ENCODE measurements around the gene RBM47.
"Not testable (repeated sequence)": the region's sequence is repeated elsewhere in the genome, so short reads cannot be mapped to it uniquely, and the experiment has no call there.

The RBM47 gene

DNA sequence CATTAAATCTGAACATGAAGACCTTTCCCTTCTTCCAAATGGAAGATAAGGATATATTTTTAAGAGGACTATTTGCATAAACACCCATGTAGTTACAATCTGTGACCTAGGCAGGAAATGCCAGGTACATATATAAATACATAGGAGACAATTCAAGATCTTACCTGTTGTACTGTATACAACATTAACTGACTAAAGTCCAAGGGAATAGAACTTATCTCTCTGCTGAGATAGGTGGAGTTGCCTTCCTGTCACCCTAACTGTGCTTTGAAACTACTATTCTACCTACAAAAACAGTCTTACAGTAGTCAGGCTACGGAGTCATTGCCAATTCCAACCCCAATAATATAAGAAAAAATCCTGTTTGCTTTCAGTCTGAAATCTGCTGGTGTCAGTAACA, 188.2 kb downstream of the RBM47 start:
- Mint-ChIP-seq H3K9me3 (peaks cover 4% of the 10 kb centered on the region), H3K27ac (no peak overlapping the region), H3K36me3 (ENCODE audit: low read depth) (peaks cover 16% of the 10 kb centered on the region), H3K4me1 (ENCODE audit: low read depth) (peaks cover 28% of the 10 kb centered on the region), H3K27me3 (ENCODE audit: low read depth) (no peaks in the 10 kb centered on the region), H3K4me3 (no peak overlapping the region)

DNA sequence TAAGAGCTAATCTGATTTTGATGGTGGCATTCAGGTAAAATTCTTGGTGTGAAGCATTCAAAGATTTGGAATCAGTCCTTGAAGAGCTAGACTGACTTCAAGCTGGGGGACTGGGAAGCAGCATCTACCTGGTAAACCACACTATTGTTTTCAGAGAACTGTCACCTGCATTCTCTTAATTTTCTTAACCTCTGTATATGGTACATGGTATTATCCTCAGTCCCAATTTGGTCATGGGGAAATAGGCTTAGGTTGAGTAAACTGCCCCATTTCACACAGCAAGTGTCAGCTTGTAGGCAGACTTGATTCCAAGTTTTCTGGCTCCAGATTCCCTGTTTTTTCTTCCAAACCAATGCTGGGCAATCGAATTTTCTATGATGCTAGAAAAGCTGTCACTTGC, 190.1 kb downstream of the RBM47 start:
- Mint-ChIP-seq H3K27me3 (ENCODE audit: low read depth) (no peaks in the 10 kb centered on the region), H3K9me3 (peaks cover 6% of the 10 kb centered on the region), H3K36me3 (ENCODE audit: low read depth) (peaks cover 20% of the 10 kb centered on the region), H3K27ac (no peak overlapping the region), H3K4me1 (ENCODE audit: low read depth) (peaks cover 35% of the 10 kb centered on the region), H3K4me3 (no peak overlapping the region)

DNA sequence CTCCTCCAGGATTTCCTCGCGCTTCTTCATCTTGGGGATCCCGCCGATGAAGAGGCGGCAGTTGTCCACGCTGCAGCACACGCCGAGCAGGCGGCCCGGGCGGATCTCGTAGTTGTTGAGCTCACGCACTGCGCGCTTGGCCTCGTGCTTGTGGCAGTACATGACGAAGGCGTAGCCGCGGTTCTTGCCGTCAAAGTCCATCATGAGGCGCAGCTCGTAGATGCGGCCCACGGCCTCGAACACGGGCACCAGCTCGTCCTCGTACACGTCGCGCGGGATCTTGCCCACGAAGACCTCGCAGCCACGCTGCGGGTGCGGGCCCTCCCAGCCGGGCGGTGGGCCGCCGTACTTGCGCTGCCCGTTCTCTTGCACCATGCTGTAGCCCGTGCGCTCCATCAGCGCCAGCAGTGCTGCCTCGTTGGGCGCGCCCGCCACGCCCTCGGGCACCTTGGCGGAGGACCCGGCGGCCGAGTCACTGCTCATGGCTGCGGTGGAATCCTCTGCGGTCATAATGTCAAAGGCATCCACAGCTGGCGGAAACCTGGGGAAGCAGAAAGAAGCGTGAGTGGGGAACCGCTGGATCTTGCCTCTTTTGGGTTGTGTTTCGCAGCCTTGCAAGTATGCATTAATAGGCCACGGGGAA, 191.2 kb downstream of the RBM47 start:
- H3K27me3 Mint-ChIP-seq (ENCODE audit: low read depth), result no peaks in the 10 kb centered on the region
- H3K4me3 Mint-ChIP-seq, result no peak overlapping the region
- H3K9me3 Mint-ChIP-seq, result peaks cover 11% of the 10 kb centered on the region
- peaks cover 24% of the 10 kb centered on the region for H3K36me3 Mint-ChIP-seq (ENCODE audit: low read depth)
- peaks cover 44% of the 10 kb centered on the region for H3K4me1 Mint-ChIP-seq (ENCODE audit: low read depth)
- peak overlapping the region; percentile 31 for H3K27ac Mint-ChIP-seq

DNA sequence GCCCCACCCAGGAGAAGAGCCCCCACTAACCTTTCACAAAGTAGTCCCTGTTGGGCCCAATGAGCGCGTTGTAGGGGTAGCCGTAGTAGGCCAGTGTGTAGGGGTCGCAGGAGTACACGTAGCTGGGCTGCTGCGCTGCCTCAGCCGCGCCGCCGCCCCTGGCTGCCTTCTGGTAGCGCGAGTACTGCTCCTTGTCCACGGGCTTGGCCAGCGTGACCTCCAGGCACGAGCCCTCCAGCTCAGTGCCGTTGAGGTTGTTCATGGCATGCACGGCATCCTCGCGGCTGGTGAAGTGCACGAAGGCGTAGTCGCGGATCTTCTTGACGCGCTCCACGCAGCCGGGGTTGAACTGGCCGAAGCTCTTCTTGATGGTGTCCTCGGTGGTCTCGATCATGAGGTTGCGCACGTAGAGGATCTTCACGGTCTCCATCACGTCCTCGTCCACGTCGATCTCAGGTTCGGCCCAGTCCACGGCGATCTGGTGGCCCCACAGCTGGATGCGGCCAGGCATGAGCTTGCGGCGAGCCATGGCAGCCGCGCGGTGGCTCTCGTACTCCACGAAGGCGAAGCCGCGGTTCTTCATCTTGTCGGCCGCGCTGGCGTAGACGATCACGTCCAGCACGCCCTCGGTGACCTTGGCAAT, 191.8 kb downstream of the RBM47 start:
- Mint-ChIP-seq H3K27me3 (ENCODE audit: low read depth) (no peaks in the 10 kb centered on the region), H3K4me1 (ENCODE audit: low read depth) (peaks cover 46% of the 10 kb centered on the region), H3K9me3 (peaks cover 11% of the 10 kb centered on the region), H3K27ac (no peak overlapping the region), H3K4me3 (no peak overlapping the region), H3K36me3 (ENCODE audit: low read depth) (peaks cover 26% of the 10 kb centered on the region)

DNA sequence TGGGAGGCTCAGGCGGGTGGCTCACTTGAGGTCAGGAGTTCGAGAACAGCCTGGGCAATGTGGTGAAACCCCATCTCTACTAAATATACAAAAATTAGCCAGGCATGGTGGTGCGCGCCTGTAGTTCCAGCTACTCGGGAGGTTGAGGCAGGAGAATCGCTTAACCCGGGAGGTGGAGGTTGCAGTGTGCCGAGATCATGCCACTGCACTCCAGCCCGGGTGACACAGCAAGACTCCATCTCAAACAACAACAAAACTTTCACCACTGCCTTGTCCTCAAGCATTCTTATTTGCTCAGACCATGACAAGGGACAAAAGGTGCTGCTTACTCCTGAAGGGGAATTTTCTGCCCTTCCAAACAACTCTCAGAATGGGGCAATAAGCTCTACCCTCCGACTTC, 194.4 kb downstream of the RBM47 start:
- not testable (repeated sequence) for H3K27me3 Mint-ChIP-seq (ENCODE audit: low read depth); H3K27ac Mint-ChIP-seq; H3K4me3 Mint-ChIP-seq
- H3K9me3 Mint-ChIP-seq, result peaks cover 23% of the 10 kb centered on the region
- H3K36me3 Mint-ChIP-seq (ENCODE audit: low read depth), result peaks cover 35% of the 10 kb centered on the region
- peaks cover 45% of the 10 kb centered on the region for H3K4me1 Mint-ChIP-seq (ENCODE audit: low read depth)

DNA sequence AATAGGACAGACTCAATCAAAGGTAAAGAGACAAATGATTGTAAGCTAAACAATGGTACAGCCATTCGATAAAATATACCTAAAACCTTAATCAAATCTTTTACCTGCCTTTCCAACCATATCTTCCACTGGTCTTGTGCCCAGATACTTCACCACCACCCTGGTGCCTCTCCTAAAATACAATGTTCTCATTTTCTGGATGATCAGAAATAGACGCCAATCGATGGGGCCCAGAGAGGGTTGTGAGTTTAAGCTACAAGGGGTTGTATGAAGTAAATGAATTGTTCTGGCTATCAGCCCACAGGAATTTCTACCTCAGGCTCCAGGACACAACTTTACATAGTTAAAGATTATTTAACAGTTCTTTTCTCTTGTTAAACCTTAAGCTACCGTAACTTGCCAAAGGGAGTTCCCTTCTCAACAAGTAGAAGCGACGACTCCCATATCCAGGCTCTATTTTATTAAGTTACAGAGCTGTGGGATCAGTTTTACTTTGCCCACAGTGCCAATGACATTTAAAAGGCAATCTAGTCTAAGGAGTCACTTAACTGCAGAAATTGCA, 195.5 kb downstream of the RBM47 start:
- peaks cover 37% of the 10 kb centered on the region for H3K36me3 Mint-ChIP-seq (ENCODE audit: low read depth)
- H3K27me3 Mint-ChIP-seq (ENCODE audit: low read depth), result no peaks in the 10 kb centered on the region
- peaks cover 23% of the 10 kb centered on the region for H3K9me3 Mint-ChIP-seq
- no peak overlapping the region for H3K4me3 Mint-ChIP-seq
- H3K4me1 Mint-ChIP-seq (ENCODE audit: low read depth), result peaks cover 38% of the 10 kb centered on the region
- peak overlapping the region; percentile 66 for H3K27ac Mint-ChIP-seq

DNA sequence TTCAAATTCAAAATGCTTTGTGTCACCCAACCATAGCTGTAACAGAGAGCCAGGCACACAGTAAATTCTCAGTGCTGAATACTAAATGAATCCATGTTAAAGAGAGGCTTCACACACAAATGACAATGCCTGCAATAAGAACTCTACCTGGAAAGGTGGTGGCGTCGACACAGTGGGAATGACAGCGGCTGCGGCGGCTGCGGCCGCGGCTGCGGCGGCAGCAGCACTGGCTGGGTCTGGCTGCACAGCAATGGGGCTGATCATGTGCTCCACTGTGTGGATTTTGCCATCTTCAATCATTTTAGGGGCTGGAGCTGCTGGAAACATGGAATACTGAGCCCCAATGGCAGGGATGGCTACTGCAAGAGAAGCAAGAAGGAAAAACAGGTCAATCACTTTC, 197.2 kb downstream of the RBM47 start:
- H3K36me3 Mint-ChIP-seq (ENCODE audit: low read depth), result peaks cover 35% of the 10 kb centered on the region
- no peaks in the 10 kb centered on the region for H3K27me3 Mint-ChIP-seq (ENCODE audit: low read depth)
- peaks cover 19% of the 10 kb centered on the region for H3K9me3 Mint-ChIP-seq
- peak overlapping the region; percentile 59 for H3K27ac Mint-ChIP-seq
- no peak overlapping the region for H3K4me3 Mint-ChIP-seq
- peaks cover 35% of the 10 kb centered on the region for H3K4me1 Mint-ChIP-seq (ENCODE audit: low read depth)

DNA sequence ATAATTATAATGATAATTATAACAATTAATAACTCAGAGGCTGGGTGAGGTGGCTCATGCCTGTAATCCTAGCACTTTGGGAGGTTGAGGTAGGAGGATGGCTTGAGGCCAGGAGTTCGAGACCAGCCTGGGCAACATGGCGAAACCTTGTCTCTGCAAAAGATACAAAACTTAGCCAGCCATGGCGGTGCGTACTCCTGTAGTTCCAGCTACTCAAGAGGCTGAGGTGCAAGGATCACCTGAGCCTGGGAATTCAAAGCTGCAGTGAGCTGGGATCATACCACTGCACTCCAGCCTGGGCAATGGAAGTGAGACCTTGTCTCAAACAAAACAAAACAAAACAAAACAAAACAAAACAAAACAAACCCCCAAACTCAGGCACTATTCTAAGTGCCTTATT, 201.8 kb downstream of the RBM47 start:
- not testable (repeated sequence) for H3K4me3 Mint-ChIP-seq; H3K27me3 Mint-ChIP-seq (ENCODE audit: low read depth); H3K27ac Mint-ChIP-seq
- peaks cover 25% of the 10 kb centered on the region for H3K36me3 Mint-ChIP-seq (ENCODE audit: low read depth)
- peaks cover 12% of the 10 kb centered on the region for H3K9me3 Mint-ChIP-seq
- H3K4me1 Mint-ChIP-seq (ENCODE audit: low read depth), result peaks cover 14% of the 10 kb centered on the region

DNA sequence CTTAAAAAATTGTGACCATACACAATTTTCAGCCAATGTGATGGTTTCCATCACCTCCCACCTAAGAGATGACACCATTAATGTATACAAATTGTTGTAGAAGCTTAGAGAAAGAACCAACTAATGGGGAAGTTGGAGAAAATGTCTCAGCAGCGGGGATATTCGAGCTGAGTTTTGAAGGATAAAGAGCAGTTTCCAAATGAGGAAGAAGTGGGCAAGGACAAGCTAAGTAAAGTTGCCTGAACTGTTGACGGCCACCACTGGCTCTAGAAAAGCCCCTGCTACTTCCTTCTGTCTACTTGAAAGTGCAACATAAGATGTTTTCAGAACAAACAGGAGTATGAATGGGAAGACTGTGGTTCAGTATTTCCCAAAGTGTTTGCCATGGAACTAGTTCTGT, 202.5 kb downstream of the RBM47 start:
- no peaks in the 10 kb centered on the region for H3K27me3 Mint-ChIP-seq (ENCODE audit: low read depth)
- H3K4me3 Mint-ChIP-seq, result no peak overlapping the region
- H3K4me1 Mint-ChIP-seq (ENCODE audit: low read depth), result peaks cover 10% of the 10 kb centered on the region
- H3K27ac Mint-ChIP-seq, result no peak overlapping the region
- H3K36me3 Mint-ChIP-seq (ENCODE audit: low read depth), result peaks cover 22% of the 10 kb centered on the region
- peaks cover 12% of the 10 kb centered on the region for H3K9me3 Mint-ChIP-seq

DNA sequence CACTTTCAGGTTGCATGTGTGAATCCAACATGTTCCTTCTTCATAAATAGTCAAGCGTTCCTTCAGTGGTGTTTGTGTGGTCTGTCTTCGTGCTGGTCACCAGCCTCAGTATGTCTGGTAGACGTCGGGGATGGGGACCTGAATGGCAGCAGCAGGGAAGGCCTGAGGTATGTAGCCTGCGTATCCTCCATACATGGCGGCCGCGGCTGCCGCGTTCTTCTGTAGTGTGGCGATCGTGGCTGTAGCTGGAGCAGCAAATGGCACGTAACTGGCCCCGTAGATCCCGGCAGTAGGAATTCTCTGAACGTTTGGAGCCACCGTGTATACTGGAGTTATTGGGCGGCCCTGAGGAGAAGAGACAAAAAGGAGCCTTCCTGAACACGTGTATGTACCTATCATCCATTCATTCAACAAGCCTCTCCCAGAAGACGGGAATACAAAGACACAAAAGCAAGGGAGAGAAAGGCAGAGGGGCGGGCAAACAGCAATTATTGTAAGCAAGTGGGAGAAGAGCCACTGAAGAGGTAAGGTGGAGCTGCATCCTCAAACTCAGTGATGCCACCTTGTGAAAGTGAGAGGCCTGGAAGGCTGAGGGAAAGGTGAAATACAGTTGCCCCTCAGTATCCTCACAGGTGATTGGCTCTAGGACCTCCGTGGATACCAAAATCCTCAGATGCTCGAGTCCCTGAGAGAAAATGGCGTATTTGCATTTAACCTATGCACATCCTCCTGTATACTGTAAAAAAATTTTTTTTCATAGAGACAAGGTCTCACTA, 203.7 kb downstream of the RBM47 start:
- Mint-ChIP-seq H3K36me3 (ENCODE audit: low read depth) (peaks cover 16% of the 10 kb centered on the region), H3K4me3 (no peak overlapping the region), H3K4me1 (ENCODE audit: low read depth) (peaks cover 7% of the 10 kb centered on the region), H3K27me3 (ENCODE audit: low read depth) (no peaks in the 10 kb centered on the region), H3K9me3 (peaks cover 4% of the 10 kb centered on the region), H3K27ac (no peak overlapping the region)

DNA sequence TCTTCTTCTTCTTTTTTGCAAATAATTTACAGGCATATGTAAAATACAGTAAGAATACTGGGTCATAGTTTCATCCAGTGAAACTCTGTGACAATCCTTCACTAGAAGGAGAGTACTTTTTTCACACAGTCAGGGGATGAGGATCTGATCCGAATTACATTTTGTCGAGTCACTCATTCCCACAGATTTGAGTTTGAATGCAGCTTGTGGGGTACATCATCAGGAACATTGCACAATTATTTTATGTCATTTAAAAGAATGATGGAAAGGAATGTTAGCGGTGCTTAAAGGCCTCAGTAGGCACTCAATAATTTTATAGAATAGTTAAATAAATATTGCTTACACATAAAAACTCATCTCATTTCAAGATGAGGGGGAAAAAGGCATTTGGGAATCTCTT, 205.9 kb downstream of the RBM47 start:
- peaks cover 13% of the 10 kb centered on the region for H3K36me3 Mint-ChIP-seq (ENCODE audit: low read depth)
- peaks cover 12% of the 10 kb centered on the region for H3K9me3 Mint-ChIP-seq
- H3K4me1 Mint-ChIP-seq (ENCODE audit: low read depth), result peaks cover 11% of the 10 kb centered on the region
- no peak overlapping the region for H3K4me3 Mint-ChIP-seq
- H3K27me3 Mint-ChIP-seq (ENCODE audit: low read depth), result no peaks in the 10 kb centered on the region
- H3K27ac Mint-ChIP-seq, result no peak overlapping the region

DNA sequence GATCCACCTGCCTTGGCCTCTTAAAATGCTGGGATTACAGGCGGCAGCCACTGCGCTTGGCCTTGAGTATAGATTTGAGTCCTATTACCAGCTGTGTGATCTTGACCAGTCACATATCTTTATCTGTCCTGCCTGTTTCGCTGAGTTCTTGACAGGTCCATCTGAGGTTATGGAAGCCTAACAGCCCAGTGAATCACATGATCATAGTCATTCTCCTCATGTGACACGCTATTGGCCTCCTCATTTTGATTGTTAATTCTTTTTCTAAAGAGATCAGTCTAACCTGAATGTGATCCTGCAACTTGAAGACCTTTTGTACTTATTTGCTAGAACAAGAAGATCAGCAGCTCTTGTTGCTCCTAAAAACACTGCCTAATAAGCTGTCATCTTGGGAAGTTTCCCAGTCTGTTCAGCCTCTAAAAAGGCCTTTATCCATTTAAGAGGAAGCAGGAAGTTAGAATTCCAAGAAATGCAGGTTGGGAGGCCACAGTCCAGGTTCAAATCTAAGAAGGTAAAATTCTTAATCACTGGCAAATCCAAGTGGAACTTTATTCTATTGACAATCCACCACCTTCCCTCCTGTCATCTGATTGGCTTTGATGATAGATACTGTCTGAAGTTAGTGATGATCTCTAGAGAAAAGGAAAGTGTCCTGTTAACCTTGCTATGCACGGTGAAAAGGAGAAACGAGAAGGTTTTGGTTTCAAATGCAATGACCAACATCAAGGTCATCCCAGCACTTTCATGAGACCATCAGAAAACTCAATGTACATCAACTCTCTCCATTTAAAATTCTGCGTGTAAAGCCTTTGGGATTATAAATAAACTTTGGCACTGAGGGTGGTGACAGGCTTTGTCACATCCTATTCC, 207.6 kb downstream of the RBM47 start:
- no peak overlapping the region for H3K4me3 Mint-ChIP-seq
- H3K27ac Mint-ChIP-seq, result no peak overlapping the region
- H3K27me3 Mint-ChIP-seq (ENCODE audit: low read depth), result no peaks in the 10 kb centered on the region

DNA sequence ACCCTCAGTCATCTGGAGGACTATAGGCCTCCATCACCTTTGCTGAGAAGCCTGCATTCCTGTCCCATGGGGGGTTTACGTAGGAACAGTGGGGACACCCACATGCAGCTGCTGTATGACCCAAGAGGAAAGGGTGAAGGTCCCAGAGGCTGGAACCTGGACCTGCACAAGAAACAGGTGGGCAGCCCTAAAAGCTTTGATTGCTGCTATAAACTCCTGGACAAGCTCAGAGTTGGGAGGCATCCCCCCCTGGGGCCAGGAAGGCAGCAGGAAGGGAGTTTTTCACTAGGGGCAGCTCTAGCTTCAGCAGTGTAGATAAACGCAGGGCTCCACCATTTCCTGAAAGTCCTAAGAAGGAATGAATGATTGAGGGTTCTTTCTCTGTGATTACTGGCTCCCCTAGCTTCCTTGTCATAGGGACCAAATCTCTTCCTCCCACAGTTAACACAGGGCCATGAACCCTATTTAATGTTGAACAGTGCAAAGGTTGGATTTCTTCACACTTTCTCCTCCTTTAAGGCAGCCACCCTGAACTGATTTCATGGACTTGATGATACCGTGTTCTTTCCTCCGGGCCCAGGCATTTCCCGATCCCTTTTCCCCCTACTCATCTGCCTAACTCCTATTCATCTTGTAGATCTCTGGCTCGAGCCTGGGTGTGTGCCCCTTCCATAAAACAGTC, 210.3 kb downstream of the RBM47 start:
- peaks cover 28% of the 10 kb centered on the region for H3K9me3 Mint-ChIP-seq
- H3K4me3 Mint-ChIP-seq, result no peak overlapping the region

More for the DNA sequence above, 207.6 kb downstream of the RBM47 start:
- H3K36me3 Mint-ChIP-seq (ENCODE audit: low read depth), result peaks cover 16% of the 10 kb centered on the region
- H3K4me1 Mint-ChIP-seq (ENCODE audit: low read depth), result peaks cover 10% of the 10 kb centered on the region
- peaks cover 24% of the 10 kb centered on the region for H3K9me3 Mint-ChIP-seq

More for the DNA sequence above, 210.3 kb downstream of the RBM47 start:
- H3K36me3 Mint-ChIP-seq (ENCODE audit: low read depth), result peaks cover 13% of the 10 kb centered on the region
- no peak overlapping the region for H3K27ac Mint-ChIP-seq
- H3K27me3 Mint-ChIP-seq (ENCODE audit: low read depth), result no peaks in the 10 kb centered on the region
- H3K4me1 Mint-ChIP-seq (ENCODE audit: low read depth), result peaks cover 8% of the 10 kb centered on the region

All from T-helper 1 cell treated with Interleukin-12 subunit alpha and Interleukin-12 subunit beta and Interleukin-4 antibody, amounts not matched to agents 30 μg/mL and 1 μg/mL, for 36 hours (primary cell).